Activated naive CD8-positive, alpha-beta T cell treated with anti-CD3 and anti-CD28 coated beads, Interleukin-2, amount 50 U/mL, for 24 hours (primary cell): ENCODE data around the gene CNOT8.
"Not testable (repeated sequence)": the region's sequence is repeated elsewhere in the genome, so short reads cannot be mapped to it uniquely, and the experiment has no call there.

Experiments
- ATAC-seq: fragments of 150-1000 bp; cut with Tn5 transposase; one replicate; pipeline ENCODE4 v1.10.0; 2021
- DNase-seq: peaks from one replicate; pipeline ENCODE4 v3.0.0; 2021
- H3K27ac Mint-ChIP-seq: one replicate; pipeline ENCODE4 v1.8.0; 2021; ENCODE audit warnings: mild to moderate bottlenecking, mixed read lengths
- H3K27me3 Mint-ChIP-seq: one replicate; pipeline ENCODE4 v1.8.0; 2021; ENCODE audit warnings: mixed read lengths
- H3K36me3 Mint-ChIP-seq: one replicate; pipeline ENCODE4 v1.8.0; 2021; ENCODE audit warnings: low read depth, mixed read lengths
- H3K4me1 Mint-ChIP-seq: one replicate; pipeline ENCODE4 v1.8.0; 2021; ENCODE audit warnings: mixed read lengths
- H3K4me3 Mint-ChIP-seq: one replicate; pipeline ENCODE4 v1.8.0; 2021; ENCODE audit warnings: mild to moderate bottlenecking, moderate library complexity, mixed read lengths
- H3K9me3 Mint-ChIP-seq: one replicate; pipeline ENCODE4 v1.8.0; 2021; ENCODE audit warnings: mixed read lengths

The CNOT8 gene

GRCh38 chr5:154824070-154824469 is 34.4 kb upstream of the CNOT8 start:
- no peak for ATAC-seq
- Mint-ChIP-seq H3K27me3 (no peaks in the 10 kb centered on the region), H3K36me3 (peaks cover 26% of the 10 kb centered on the region), H3K4me3 (no peak overlapping the region), H3K9me3 (no peaks in the 10 kb centered on the region), H3K4me1 (peaks cover 18% of the 10 kb centered on the region), H3K27ac (no peak overlapping the region)
- no peak for DNase-seq

DNA sequence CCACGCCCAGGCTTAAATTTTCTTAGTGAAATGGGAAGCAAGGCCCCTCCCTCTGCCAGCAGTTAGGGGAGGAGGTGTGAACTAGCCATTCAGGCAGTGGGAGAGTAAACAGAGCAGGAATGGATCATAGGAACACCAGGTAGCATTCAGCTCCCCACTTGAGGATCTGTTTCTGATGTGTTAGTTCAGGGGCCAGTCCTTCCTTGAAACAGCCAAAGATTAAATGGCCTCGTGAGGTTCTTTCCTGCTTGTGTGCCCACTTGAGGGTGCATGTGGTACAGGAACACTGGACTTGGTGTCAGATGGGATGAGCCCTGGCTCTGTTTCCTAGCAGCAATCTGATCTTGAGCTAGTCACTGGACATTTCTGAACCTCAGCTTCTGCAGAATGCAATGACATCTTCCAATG is 29.2 kb upstream of the CNOT8 start:
- peaks cover 34% of the 10 kb centered on the region for H3K36me3 Mint-ChIP-seq
- no peaks in the 10 kb centered on the region for H3K9me3 Mint-ChIP-seq
- no peak overlapping the region for H3K27ac Mint-ChIP-seq
- H3K4me3 Mint-ChIP-seq, result no peak overlapping the region
- no peak for DNase-seq
- no peak for ATAC-seq
- peaks cover 31% of the 10 kb centered on the region for H3K4me1 Mint-ChIP-seq
- no peaks in the 10 kb centered on the region for H3K27me3 Mint-ChIP-seq

DNA sequence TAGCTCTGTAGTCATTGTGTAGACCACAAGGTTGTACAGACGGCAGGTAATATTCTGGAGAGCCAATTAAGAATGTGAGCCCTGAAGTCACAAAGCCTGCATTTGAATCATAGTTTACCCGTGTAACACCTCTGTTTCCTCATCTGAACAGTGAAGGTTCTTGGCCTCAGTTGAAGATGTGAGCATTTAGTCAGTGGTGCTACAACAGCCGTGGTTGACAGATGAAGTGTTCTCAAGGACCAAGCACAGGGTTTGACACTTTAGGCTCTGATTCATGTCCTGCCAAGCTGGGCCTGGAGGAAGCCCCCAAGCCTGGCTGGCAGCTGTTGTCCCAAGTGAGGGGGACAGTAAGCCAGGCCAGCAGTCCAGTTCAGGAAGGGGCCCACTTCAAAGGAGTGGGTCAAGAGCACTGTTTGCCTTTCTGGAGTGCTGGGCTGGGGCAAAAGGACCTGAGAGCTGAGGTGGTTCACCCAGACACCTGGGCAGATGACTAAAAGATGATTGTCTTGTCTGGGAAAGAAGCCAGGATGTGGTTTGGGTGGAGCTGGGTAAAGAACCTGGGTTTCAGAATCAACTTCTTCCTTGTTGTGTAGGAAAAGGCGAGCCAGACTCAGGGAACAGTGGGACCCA is 28.7 kb upstream of the CNOT8 start:
- peaks cover 34% of the 10 kb centered on the region for H3K36me3 Mint-ChIP-seq

GRCh38 chr5:154830219-154830595 is 28.2 kb upstream of the CNOT8 start:
- Mint-ChIP-seq H3K27me3 (no peaks in the 10 kb centered on the region), H3K4me1 (peaks cover 31% of the 10 kb centered on the region)

More for the DNA sequence above, 28.7 kb upstream of the CNOT8 start:
- Mint-ChIP-seq H3K4me1 (peaks cover 31% of the 10 kb centered on the region), H3K4me3 (no peak overlapping the region), H3K9me3 (no peaks in the 10 kb centered on the region), H3K27me3 (no peaks in the 10 kb centered on the region), H3K27ac (peak overlapping the region; percentile 53)
- peak; percentile 68 for ATAC-seq
- no peak for DNase-seq

GRCh38 chr5:154830596-154830995 is 27.8 kb upstream of the CNOT8 start:
- H3K27ac Mint-ChIP-seq, result no peak overlapping the region
- no peak overlapping the region for H3K4me3 Mint-ChIP-seq
- peaks cover 31% of the 10 kb centered on the region for H3K4me1 Mint-ChIP-seq
- DNase-seq (no peak), ATAC-seq (no peak)
- peaks cover 34% of the 10 kb centered on the region for H3K36me3 Mint-ChIP-seq
- H3K9me3 Mint-ChIP-seq, result no peaks in the 10 kb centered on the region
- no peaks in the 10 kb centered on the region for H3K27me3 Mint-ChIP-seq

More at GRCh38 chr5:154830219-154830595, 28.2 kb upstream of the CNOT8 start:
- H3K27ac Mint-ChIP-seq, result peak overlapping the region; percentile 53
- H3K4me3 Mint-ChIP-seq, result no peak overlapping the region
- no peaks in the 10 kb centered on the region for H3K9me3 Mint-ChIP-seq
- ATAC-seq (no peak), DNase-seq (no peak)
- H3K36me3 Mint-ChIP-seq, result peaks cover 34% of the 10 kb centered on the region

DNA sequence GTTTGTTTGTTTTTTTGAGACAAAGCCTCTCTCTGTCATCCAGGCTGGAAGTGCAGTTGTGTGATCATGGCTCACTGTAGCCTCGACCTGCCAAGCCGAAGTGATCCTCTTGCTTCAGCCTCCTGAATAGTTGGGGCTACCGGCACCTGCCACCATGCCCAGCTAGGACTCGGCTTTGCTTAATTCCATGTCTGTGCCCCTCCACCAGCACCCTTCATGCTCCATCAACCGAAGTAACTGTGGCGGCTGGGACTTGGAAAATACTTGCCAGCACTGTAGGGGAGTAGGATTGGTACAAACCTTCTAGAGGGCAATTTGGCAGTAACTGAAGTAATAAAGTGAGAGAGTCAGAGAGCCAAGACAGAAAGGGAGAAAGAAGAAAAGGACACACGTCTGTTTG is 27.0 kb upstream of the CNOT8 start:
- Mint-ChIP-seq H3K36me3 (peaks cover 29% of the 10 kb centered on the region), H3K4me3 (no peak overlapping the region), H3K4me1 (peaks cover 30% of the 10 kb centered on the region), H3K27me3 (no peaks in the 10 kb centered on the region), H3K9me3 (no peaks in the 10 kb centered on the region), H3K27ac (no peak overlapping the region)
- DNase-seq, result no peak
- no peak for ATAC-seq

DNA sequence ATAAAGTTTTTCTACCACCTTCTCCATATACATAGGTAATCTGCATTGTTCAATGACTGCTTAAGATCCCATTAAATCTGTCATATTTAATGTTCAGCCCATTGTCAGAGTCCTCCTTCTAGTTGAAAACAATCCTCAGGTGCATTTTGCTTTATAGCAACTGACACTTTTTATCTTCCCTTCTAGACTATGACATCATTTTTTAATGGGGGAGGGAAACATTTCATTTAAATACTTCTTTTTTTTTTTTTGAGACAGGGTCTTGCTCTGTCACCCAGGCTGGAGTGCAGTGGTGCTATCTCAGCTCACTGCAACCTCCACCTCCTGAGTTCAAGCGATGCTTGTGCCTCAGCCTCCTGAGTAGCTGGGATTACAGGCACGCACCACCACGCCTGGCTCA is 25.6 kb upstream of the CNOT8 start:
- peaks cover 25% of the 10 kb centered on the region for H3K4me1 Mint-ChIP-seq
- DNase-seq, H3K4me3 Mint-ChIP-seq, H3K27ac Mint-ChIP-seq, ATAC-seq, H3K27me3 Mint-ChIP-seq, H3K9me3 Mint-ChIP-seq: not testable (repeated sequence)
- peaks cover 28% of the 10 kb centered on the region for H3K36me3 Mint-ChIP-seq

GRCh38 chr5:154834053-154834452 is 24.4 kb upstream of the CNOT8 start:
- DNase-seq (no peak), ATAC-seq (no peak)
- Mint-ChIP-seq H3K36me3 (peaks cover 22% of the 10 kb centered on the region), H3K4me3 (no peak overlapping the region), H3K27ac (no peak overlapping the region), H3K4me1 (peaks cover 13% of the 10 kb centered on the region), H3K27me3 (no peaks in the 10 kb centered on the region), H3K9me3 (no peaks in the 10 kb centered on the region)

DNA sequence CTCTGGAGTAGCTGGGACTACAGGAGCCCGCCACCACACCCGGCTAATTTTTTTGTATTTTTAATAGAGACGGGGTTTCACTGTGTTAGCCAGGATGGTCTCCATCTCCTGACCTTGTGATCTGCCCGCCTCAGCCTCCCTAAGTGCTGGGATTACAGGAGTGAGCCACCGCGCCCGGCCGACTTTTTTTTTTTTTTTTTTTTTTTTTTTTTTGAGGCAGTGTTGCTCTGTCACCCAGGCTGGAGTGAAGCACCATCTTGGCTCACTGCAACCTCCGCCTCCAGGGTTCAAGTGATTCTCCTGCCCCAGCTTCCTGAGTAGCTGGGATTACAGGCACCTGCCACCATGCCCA is 22.8 kb upstream of the CNOT8 start:
- H3K4me1 Mint-ChIP-seq, H3K27ac Mint-ChIP-seq, ATAC-seq, H3K4me3 Mint-ChIP-seq, H3K36me3 Mint-ChIP-seq, DNase-seq, H3K27me3 Mint-ChIP-seq, H3K9me3 Mint-ChIP-seq: not testable (repeated sequence)

DNA sequence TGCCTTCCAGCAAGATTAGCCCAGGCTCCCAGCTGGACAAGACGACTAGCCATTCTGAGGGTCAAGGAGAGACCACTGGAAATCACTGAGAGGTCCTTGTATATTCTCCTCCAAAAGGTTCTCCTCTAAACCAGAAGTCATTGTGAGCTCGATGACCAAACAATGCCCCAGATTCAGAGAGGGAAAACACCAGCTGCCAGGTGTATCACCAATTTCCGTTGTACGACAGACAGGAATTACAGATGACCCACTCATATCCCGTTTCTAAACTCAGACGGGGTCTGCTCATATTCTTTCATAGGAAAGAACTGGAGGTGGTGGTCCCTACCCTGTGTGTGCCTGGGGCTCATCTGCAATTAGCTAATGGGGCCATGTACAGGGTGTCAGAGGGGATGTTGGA is 22.2 kb upstream of the CNOT8 start:
- no peaks in the 10 kb centered on the region for H3K27me3 Mint-ChIP-seq
- no peak overlapping the region for H3K27ac Mint-ChIP-seq
- ATAC-seq (no peak), DNase-seq (no peak)
- H3K4me1 Mint-ChIP-seq, result no peaks in the 10 kb centered on the region
- no peak overlapping the region for H3K4me3 Mint-ChIP-seq
- H3K36me3 Mint-ChIP-seq, result peaks cover 7% of the 10 kb centered on the region
- no peaks in the 10 kb centered on the region for H3K9me3 Mint-ChIP-seq

DNA sequence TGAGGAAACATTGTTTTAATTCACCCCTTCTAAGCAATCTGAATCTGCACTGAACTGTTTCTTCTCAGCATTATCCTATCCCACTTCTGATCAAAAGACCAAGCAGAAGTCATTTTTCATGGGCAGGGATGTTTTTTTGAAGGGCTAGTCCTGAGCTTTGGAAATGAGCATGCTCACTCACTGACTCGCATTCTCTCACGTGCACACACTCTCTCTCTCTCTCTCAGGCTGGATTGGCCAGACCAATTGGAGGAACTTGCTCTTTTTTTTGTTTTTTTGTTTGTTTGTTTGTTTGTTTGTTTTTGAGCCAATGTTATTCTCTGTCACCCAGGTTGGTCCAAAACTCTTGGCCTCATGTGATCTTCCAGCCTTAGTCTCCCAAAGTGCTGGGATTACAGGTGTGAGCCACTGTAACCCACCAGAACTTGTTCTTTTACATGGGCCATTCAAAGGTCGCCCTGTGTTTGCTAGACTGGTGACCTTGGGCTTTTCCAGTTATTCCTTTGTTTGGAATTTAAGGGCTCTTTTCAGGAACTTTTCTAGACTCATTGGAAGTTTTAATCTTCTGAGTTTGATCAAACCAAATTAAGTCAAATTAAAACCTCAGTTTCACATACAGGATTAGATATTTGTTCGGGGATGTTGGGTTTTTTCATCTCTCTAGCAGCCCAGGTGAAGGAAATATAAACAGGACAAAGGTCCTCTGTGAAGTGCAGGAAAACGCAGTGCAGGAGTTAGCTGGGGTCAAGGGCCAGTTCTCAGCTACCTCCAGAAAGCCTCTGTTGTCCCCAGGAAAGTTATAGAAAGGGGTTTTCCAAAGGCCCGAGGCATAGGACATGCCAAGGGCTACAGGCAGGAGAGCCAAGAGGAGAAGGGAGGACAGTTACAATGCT is 21.2 kb upstream of the CNOT8 start:
- Mint-ChIP-seq H3K27ac (no peak overlapping the region), H3K36me3 (peaks cover 2% of the 10 kb centered on the region), H3K27me3 (no peaks in the 10 kb centered on the region), H3K9me3 (no peaks in the 10 kb centered on the region), H3K4me3 (no peak overlapping the region), H3K4me1 (no peaks in the 10 kb centered on the region)
- ATAC-seq (no peak), DNase-seq (no peak)

- Mint-ChIP-seq H3K36me3 (no peaks in the 10 kb centered on the region), H3K27me3 (no peaks in the 10 kb centered on the region), H3K27ac (no peak overlapping the region), H3K4me1 (no peaks in the 10 kb centered on the region), H3K4me3 (no peak overlapping the region), H3K9me3 (no peaks in the 10 kb centered on the region)
- ATAC-seq, result no peak
- no peak for DNase-seq
Measured at GRCh38 chr5:154840435-154841272, 17.8 kb upstream of the CNOT8 start.

GRCh38 chr5:154841273-154841661 is 17.2 kb upstream of the CNOT8 start:
- no peak for ATAC-seq
- no peak overlapping the region for H3K4me3 Mint-ChIP-seq

GRCh38 chr5:154842689-154843530 is 15.5 kb upstream of the CNOT8 start:
- H3K9me3 Mint-ChIP-seq, result no peaks in the 10 kb centered on the region
- DNase-seq (no peak), ATAC-seq (no peak)
- H3K4me1 Mint-ChIP-seq, result no peaks in the 10 kb centered on the region
- H3K27ac Mint-ChIP-seq, result no peak overlapping the region
- no peaks in the 10 kb centered on the region for H3K36me3 Mint-ChIP-seq
- H3K4me3 Mint-ChIP-seq, result no peak overlapping the region
- no peaks in the 10 kb centered on the region for H3K27me3 Mint-ChIP-seq

More at GRCh38 chr5:154841273-154841661, 17.2 kb upstream of the CNOT8 start:
- Mint-ChIP-seq H3K27ac (no peak overlapping the region), H3K27me3 (no peaks in the 10 kb centered on the region), H3K9me3 (no peaks in the 10 kb centered on the region), H3K4me1 (no peaks in the 10 kb centered on the region), H3K36me3 (no peaks in the 10 kb centered on the region)
- no peak for DNase-seq
